Measurements from ENCODE around the gene PTPRD. TPM values are rescaled to one million over a fixed set of nuclear protein-coding genes. Genes with fewer than 3 reads are reported as not detected.

The PTPRD gene
- total RNA-seq, 1 experiment from 2014 or later = 32.5 TPM

DNA sequence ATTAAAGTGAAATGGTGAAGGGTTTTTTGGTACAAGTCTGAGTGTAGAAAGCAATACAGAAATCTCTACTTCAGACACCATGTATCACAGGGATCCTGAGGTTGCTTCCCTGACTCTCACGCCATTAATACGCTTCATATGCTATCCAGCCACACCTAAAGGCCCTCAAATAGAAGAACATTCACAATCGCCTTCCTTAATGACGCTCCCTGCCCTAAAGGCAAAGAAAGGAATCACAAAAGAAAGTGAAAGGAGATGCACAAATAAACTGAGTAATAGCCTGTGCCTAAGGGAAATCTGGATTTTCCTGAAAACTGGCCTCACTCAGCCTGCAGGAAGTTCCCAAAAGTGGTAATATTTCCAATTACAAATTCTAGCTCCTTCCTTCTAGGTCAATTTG lies 1810.6 kb downstream of the PTPRD start:
- Histone ChIP-seq H3K4ac (ENCODE audit: low read depth, low read length) (no peak overlapping the region), H2AK5ac (ENCODE audit: insufficient read length, low read length) (no peak overlapping the region), H2BK120ac (ENCODE audit: low read depth, low read length, poor library complexity, severe bottlenecking) (no peak overlapping the region), H2BK5ac (ENCODE audit: insufficient read length, low read length) (no peak overlapping the region), H4K91ac (ENCODE audit: insufficient read length, low read depth, low read length) (no peak overlapping the region), H3K9me3 (ENCODE audit: control insufficient read depth, low read depth, low read length) (no peaks in the 10 kb centered on the region), H4K20me1 (ENCODE audit: control insufficient read depth, insufficient read depth, insufficient read length) (no peaks in the 10 kb centered on the region), H4K5ac (ENCODE audit: insufficient read length, low read depth, low read length) (no peak overlapping the region), H2AFZ (ENCODE audit: low read length) (no peak overlapping the region), H3K4me2 (ENCODE audit: insufficient read depth, insufficient read length, low read length) (no peak overlapping the region), H2BK15ac (ENCODE audit: low read depth, low read length) (no peak overlapping the region), H3K79me1 (ENCODE audit: insufficient read depth, low read depth, low read length, poor library complexity, severe bottlenecking) (no peaks in the 10 kb centered on the region), H3K27ac (ENCODE audit: insufficient read length, low read depth, low read length) (no peak overlapping the region), H3K79me2 (ENCODE audit: insufficient read depth, low read length) (no peaks in the 10 kb centered on the region; the same call in 1 of the 2 replicates), H3K14ac (ENCODE audit: insufficient read depth, low read length) (no peak overlapping the region), H3K27me3 (ENCODE audit: insufficient read depth, low read length) (no peaks in the 10 kb centered on the region), H3K18ac (ENCODE audit: insufficient read length, low read depth, low read length) (no peak overlapping the region), H2BK20ac (ENCODE audit: low read depth, low read length, poor library complexity, severe bottlenecking) (no peak overlapping the region), H3K23me2 (ENCODE audit: insufficient read length, low read depth, low read length, poor library complexity, severe bottlenecking) (no peaks in the 10 kb centered on the region), H2BK12ac (ENCODE audit: insufficient read length, low read depth, low read length) (no peak overlapping the region), H3K4me1 (ENCODE audit: insufficient read depth, low read length) (no peaks in the 10 kb centered on the region), H3T11ph (ENCODE audit: low read length) (no peak overlapping the region), H3K56ac (ENCODE audit: insufficient read length, low read depth, low read length) (no peak overlapping the region), H3K23ac (ENCODE audit: insufficient read length, low read depth, low read length) (no peak overlapping the region), H3K9ac (ENCODE audit: extremely low read depth, insufficient read length, low read length) (no peak overlapping the region), H4K8ac (replicated peaks; ENCODE audit: insufficient read length, low read depth, low read length) (no peak overlapping the region)
- DNase-seq = no peak
- Mint-ChIP-seq H3K4me1 (peaks cover 17 to 19% of the 10 kb centered on the region in 2 experiments), H3K36me3 (ENCODE audit: insufficient read depth in 1 of 3, low read depth in 3 of 3) (no peaks in the 10 kb centered on the region), H3K27ac (no peak overlapping the region), H3K4me3 (no peak overlapping the region), H3K27me3 (ENCODE audit: low read depth) (no peaks in the 10 kb centered on the region), H3K9me3 (no peaks in the 10 kb centered on the region)
- TF ChIP-seq, protein P1, sequence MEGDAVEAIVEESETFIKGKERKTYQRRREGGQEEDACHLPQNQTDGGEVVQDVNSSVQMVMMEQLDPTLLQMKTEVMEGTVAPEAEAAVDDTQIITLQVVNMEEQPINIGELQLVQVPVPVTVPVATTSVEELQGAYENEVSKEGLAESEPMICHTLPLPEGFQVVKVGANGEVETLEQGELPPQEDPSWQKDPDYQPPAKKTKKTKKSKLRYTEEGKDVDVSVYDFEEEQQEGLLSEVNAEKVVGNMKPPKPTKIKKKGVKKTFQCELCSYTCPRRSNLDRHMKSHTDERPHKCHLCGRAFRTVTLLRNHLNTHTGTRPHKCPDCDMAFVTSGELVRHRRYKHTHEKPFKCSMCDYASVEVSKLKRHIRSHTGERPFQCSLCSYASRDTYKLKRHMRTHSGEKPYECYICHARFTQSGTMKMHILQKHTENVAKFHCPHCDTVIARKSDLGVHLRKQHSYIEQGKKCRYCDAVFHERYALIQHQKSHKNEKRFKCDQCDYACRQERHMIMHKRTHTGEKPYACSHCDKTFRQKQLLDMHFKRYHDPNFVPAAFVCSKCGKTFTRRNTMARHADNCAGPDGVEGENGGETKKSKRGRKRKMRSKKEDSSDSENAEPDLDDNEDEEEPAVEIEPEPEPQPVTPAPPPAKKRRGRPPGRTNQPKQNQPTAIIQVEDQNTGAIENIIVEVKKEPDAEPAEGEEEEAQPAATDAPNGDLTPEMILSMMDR (conservative IDR thresholded peaks at IDR 0.05) = no peak
- whole genome bisulfite sequencing (ENCODE audit: extremely low coverage, insufficient read length, low lambda C conversion rate) = no CpG with 5 or more reads among the region's 4 CpGs

Measured in H9 (cell line).